Skeletal muscle satellite cell (primary cell): Measurements from ENCODE around the gene NRP2.

ENCODE experiments used
- H3K27me3 ChIP-seq: 2 replicates; pipeline ENCODE4 v1.7.0; 2013; ENCODE audit warnings: low read length; ENCODE audit not compliant: control insufficient read depth, insufficient read depth
- H3K36me3 ChIP-seq: 2 replicates; pipeline ENCODE4 v1.7.0; 2013; ENCODE audit warnings: mild to moderate bottlenecking, control low read depth, low read length; ENCODE audit not compliant: insufficient read depth
- H3K4me1 ChIP-seq: 2 replicates; pipeline ENCODE4 v1.7.0; 2013; ENCODE audit warnings: low read length; ENCODE audit not compliant: control insufficient read depth, insufficient read depth
- H3K4me2 ChIP-seq: 2 replicates; pipeline ENCODE4 v1.7.0; 2013; ENCODE audit warnings: mild to moderate bottlenecking, low read length
- H3K4me3 ChIP-seq: 2 replicates; pipeline ENCODE4 v1.7.0; 2013; ENCODE audit warnings: low read length
- H3K9ac ChIP-seq: 2 replicates; pipeline ENCODE4 v1.7.0; 2013; ENCODE audit warnings: mild to moderate bottlenecking, low read depth, low read length, moderate library complexity
- H3K9me3 ChIP-seq: replicated peaks from 2 replicates; pipeline ENCODE4 v1.7.0; 2013; ENCODE audit warnings: mild to moderate bottlenecking, control low read depth, low read length

Gene NRP2

DNA sequence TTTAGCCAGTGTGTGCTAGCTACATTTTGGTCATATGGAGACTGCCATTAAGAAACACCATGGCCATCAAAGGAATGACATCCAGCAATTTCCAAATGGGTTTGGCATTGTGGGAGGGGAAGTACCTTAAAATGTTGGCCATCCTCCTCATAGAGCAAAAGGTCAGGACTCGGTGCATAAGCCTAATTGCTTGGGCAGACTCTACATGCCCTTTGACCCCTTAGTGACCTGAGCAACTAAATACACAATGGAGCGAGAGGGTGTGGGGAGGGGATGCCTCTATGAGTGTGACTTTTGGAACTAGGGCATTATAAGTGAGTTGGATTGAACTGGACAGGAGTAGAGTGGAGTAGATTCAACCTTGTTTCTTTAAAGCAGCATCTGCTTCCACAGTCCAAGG, 44.9 kb downstream of the NRP2 start:
- Histone ChIP-seq H3K36me3 (peaks cover 3% of the 10 kb centered on the region), H3K4me3 (no peak overlapping the region), H3K27me3 (no peaks in the 10 kb centered on the region), H3K9me3 (no peaks in the 10 kb centered on the region), H3K4me2 (no peak overlapping the region), H3K9ac (no peak overlapping the region), H3K4me1 (peaks cover 18% of the 10 kb centered on the region)

DNA sequence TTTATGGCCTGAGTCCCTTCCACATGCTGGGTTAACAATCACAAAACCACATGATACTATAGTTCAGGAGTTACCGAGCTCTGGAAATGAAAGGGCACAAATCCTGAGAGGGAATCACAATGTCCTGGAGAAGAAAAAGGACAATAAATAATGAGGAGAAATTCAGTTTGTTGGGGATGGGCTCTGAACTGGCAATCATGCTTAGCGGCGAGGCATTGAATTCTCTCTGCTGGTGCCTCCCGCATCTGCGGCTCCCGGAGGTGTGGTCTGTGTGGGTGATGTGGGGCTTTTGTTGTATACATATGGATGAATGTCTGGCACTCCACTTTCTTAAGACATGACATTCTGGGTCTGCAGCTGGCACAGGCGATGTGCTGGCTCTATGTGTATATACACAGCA, 46.1 kb downstream of the NRP2 start:
- Histone ChIP-seq H3K4me2 (no peak overlapping the region), H3K4me3 (no peak overlapping the region), H3K27me3 (no peaks in the 10 kb centered on the region), H3K36me3 (peaks cover 3% of the 10 kb centered on the region), H3K9ac (no peak overlapping the region), H3K9me3 (no peaks in the 10 kb centered on the region), H3K4me1 (peaks cover 18% of the 10 kb centered on the region)

GRCh38 chr2:205730191-205730590, 47.9 kb downstream of the NRP2 start:
- Histone ChIP-seq H3K4me1 (peaks cover 33% of the 10 kb centered on the region), H3K4me3 (no peak overlapping the region), H3K9ac (no peak overlapping the region), H3K27me3 (no peaks in the 10 kb centered on the region), H3K36me3 (peaks cover 3% of the 10 kb centered on the region), H3K4me2 (no peak overlapping the region), H3K9me3 (no peaks in the 10 kb centered on the region)

DNA sequence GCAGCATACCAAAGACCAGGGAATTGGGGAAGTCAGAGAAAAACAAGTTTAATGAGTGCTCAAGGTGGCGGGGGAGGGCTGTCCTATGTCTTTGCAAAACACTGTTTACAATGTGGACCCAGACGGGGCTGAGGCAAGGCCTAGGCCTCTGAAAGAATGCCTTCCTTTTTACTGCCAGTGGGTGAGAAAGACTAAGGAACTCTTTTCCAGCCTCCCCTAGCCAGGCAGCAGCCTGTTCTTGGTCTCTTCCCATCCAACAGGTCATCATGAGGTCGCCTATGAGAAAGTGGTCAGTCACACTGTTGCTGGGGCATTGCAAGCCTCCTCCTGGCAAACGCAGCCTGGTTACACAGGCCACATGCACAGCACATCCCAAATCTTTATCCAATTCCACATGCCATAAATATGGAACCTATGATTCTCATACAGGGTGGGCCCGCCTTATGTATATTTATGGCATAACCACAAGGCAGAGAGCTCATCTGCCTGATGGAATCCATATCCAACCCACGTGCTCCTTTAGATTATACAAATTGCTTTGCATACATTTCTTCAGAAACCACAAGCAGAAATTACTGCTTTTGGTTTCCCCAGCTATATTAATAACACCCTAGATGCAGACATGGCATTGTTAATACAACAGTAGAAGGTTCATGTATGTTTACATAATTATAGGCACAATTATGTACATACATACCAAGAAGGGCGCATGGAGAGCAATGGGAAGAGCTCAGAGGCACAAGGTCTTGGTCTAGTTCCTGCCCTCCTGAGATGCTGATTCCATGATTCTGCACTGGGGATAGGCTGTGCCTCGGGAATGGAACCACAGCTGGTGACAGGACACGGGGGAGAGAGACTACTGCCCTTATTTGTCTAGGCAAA, 48.6 kb downstream of the NRP2 start:
- H3K4me2 ChIP-seq = peak overlapping the region; percentile 3
- H3K9ac ChIP-seq = no peak overlapping the region
- H3K27me3 ChIP-seq = no peaks in the 10 kb centered on the region
- peaks cover under 1% of the 10 kb centered on the region for H3K36me3 ChIP-seq
- peaks cover 33% of the 10 kb centered on the region for H3K4me1 ChIP-seq
- no peaks in the 10 kb centered on the region for H3K9me3 ChIP-seq
- H3K4me3 ChIP-seq = no peak overlapping the region

DNA sequence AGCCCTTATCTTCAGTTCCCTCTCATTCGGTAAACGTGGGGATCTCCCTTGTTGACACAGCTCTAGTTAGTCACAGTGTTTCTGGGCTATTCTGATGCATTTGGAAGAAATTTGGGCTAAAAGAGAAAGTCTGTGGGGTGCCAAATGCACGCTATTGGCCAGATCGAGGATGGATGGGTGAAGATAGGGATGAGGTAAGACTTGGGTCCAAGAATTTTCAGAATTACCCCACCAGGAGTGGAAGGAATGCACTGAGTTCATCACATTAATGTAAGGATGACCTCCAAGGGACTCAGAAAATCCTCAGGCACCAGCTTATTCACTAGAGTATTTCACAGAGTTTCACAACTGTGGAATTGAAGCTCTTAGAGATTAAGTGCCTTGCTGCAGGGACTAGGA, 49.3 kb downstream of the NRP2 start:
- Histone ChIP-seq H3K4me1 (peaks cover 33% of the 10 kb centered on the region), H3K27me3 (no peaks in the 10 kb centered on the region)

DNA sequence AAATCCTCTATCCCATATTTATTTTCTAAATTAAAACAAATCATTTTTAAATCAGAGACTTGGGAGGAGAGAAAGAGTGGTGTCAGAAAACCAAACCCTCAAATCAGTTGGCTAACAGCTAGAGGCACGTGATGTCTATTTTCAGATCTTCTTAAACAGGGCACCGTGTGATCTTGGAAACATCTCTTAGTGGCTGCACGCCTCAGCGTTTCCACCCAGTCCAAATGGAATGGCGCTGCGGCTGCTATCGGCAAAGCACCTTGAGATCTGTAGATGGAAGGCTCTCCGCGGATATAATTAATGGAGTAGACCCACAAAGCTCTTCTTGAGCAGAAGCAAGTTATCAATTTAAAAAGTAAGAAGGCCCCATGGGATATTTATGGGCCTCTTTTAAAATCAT, 50.0 kb downstream of the NRP2 start:
- H3K27me3 ChIP-seq = no peaks in the 10 kb centered on the region
- H3K9me3 ChIP-seq = no peaks in the 10 kb centered on the region
- H3K4me1 ChIP-seq = peaks cover 33% of the 10 kb centered on the region
- no peak overlapping the region for H3K9ac ChIP-seq
- no peak overlapping the region for H3K4me3 ChIP-seq
- no peak overlapping the region for H3K4me2 ChIP-seq
- H3K36me3 ChIP-seq = no peaks in the 10 kb centered on the region

More for the DNA sequence above, 49.3 kb downstream of the NRP2 start:
- no peak overlapping the region for H3K9ac ChIP-seq
- no peaks in the 10 kb centered on the region for H3K36me3 ChIP-seq
- H3K4me3 ChIP-seq = no peak overlapping the region
- H3K4me2 ChIP-seq = peak overlapping the region; percentile 3
- H3K9me3 ChIP-seq = no peaks in the 10 kb centered on the region

DNA sequence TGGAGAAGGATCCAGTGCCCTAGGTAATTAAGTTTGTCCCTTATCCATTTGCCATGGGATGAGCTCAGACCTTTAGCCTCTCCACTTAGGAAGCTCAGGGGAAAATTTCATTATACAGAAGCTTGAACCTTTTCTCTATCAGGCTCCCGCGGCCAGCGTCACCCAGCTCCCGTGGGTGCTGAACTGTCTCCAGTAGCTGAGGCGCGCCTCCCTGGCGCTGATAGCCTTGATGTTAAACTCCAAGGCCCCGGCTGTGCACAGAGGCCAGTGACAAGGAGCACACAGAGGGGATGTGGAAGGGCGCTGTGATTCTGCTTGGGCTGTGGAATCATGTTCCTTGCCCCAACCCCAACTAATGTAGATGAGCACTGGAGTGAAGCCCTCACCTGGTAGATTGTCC, 50.8 kb downstream of the NRP2 start:
- Histone ChIP-seq H3K27me3 (no peaks in the 10 kb centered on the region), H3K4me3 (no peak overlapping the region), H3K36me3 (no peaks in the 10 kb centered on the region), H3K9ac (no peak overlapping the region), H3K9me3 (no peaks in the 10 kb centered on the region), H3K4me1 (peaks cover 33% of the 10 kb centered on the region), H3K4me2 (no peak overlapping the region)

DNA sequence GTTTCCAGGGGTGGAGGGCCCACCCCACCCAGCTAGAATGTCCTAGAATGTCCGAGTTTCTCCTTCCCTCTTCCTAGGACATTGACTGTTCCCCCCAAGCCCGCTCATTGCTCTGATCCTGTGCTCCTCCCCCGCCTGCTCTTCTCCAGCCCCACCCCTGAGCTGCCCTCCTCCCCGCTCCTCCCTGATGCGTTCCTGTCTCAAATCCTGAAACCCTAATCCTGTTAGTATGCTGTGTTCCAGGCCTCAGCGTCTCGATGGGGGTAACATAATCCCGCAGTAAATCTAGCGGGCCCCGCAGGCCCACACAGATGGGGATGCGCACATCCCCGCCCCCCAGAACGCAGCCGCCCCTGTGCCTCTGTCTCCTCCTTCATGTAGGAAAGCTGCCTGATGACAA, 51.3 kb downstream of the NRP2 start:
- no peaks in the 10 kb centered on the region for H3K36me3 ChIP-seq
- no peaks in the 10 kb centered on the region for H3K27me3 ChIP-seq
- no peak overlapping the region for H3K4me3 ChIP-seq
- H3K4me2 ChIP-seq = peak overlapping the region; percentile 54
- no peaks in the 10 kb centered on the region for H3K9me3 ChIP-seq
- peaks cover 33% of the 10 kb centered on the region for H3K4me1 ChIP-seq
- peak overlapping the region; percentile 33 for H3K9ac ChIP-seq

DNA sequence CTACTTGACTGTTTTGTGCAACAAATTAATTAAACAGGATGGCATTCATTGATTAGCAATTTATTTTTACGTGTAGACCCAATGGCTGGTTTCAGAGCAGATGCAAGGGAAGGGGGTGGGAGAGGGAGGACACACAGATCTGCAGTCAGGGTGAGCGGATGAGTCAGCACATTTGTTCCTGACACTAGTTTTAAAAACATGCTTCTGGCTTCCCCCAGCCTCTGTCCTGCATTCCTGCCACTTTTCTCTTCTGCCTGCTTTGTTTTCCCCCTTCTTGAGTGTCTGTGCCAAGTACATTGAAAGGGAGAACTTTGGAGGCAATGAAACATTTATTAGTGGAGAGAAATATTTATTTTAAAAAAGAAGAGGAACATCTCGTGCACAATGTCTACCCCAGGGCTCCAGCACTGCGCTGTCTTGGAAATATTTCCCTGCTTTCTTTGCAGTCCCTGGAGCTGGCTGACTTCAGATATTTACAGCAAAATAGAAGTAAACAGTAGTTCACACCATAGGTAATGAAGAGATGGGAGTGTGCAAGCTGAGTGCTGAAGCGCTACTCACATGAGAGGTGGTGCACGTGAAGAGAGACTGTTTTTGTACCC, 52.2 kb downstream of the NRP2 start:
- Histone ChIP-seq H3K4me2 (peak overlapping the region; percentile 42), H3K4me1 (peaks cover 33% of the 10 kb centered on the region), H3K9me3 (no peaks in the 10 kb centered on the region), H3K4me3 (no peak overlapping the region), H3K36me3 (no peaks in the 10 kb centered on the region), H3K9ac (peak overlapping the region; percentile 16), H3K27me3 (no peaks in the 10 kb centered on the region)

- H3K9ac ChIP-seq = no peak overlapping the region
- no peaks in the 10 kb centered on the region for H3K9me3 ChIP-seq
- no peak overlapping the region for H3K4me2 ChIP-seq
- H3K4me1 ChIP-seq = peaks cover 17% of the 10 kb centered on the region
- H3K27me3 ChIP-seq = no peaks in the 10 kb centered on the region
- H3K4me3 ChIP-seq = no peak overlapping the region
- H3K36me3 ChIP-seq = no peaks in the 10 kb centered on the region
Measured at GRCh38 chr2:205738117-205738968, 56.0 kb downstream of the NRP2 start.

- H3K4me1 ChIP-seq = peaks cover 6% of the 10 kb centered on the region
- H3K9ac ChIP-seq = no peak overlapping the region
- H3K36me3 ChIP-seq = no peaks in the 10 kb centered on the region
Measured at GRCh38 chr2:205739620-205740019, 57.3 kb downstream of the NRP2 start.

More at GRCh38 chr2:205739620-205740019, 57.3 kb downstream of the NRP2 start:
- no peak overlapping the region for H3K4me2 ChIP-seq
- H3K27me3 ChIP-seq = no peaks in the 10 kb centered on the region
- no peaks in the 10 kb centered on the region for H3K9me3 ChIP-seq
- H3K4me3 ChIP-seq = no peak overlapping the region
